NCI-H446 treated with DMSO at 0.1 percent for 48 hours (cell line): ENCODE data around the gene AR.
"Not testable (repeated sequence)": the region's sequence is repeated elsewhere in the genome, so short reads cannot be mapped to it uniquely, and the experiment has no call there.

Experiments used
- DNase-seq: peaks from one replicate; lab custom pipeline; 2025; lab: John Stamatoyannopoulos, UW

The AR gene

GRCh38 chrX:67648361-67648760, 104.5 kb downstream of the AR start:
- DNase-seq, result no peak

- no peak for DNase-seq
Measured at GRCh38 chrX:67651437-67652142, 107.8 kb downstream of the AR start.

GRCh38 chrX:67652543-67652942, 108.7 kb downstream of the AR start:
- DNase-seq, result no peak

- DNase-seq, result no peak
Measured at GRCh38 chrX:67654301-67654700, 110.5 kb downstream of the AR start.

- DNase-seq, result no peak
Measured at GRCh38 chrX:67665583-67665982, 121.8 kb downstream of the AR start.

- not testable (repeated sequence) for DNase-seq
Measured at GRCh38 chrX:67670717-67671116, 126.9 kb downstream of the AR start.

GRCh38 chrX:67673741-67674274, 130.0 kb downstream of the AR start:
- no peak for DNase-seq

GRCh38 chrX:67674741-67675140, 130.9 kb downstream of the AR start:
- DNase-seq, result no peak

- DNase-seq, result no peak
Measured at GRCh38 chrX:67684136-67684535, 140.3 kb downstream of the AR start.

GRCh38 chrX:67692246-67692645, 148.4 kb downstream of the AR start:
- DNase-seq, result no peak

- no peak for DNase-seq
Measured at GRCh38 chrX:67693928-67694327, 150.1 kb downstream of the AR start.

GRCh38 chrX:67697452-67697851, 153.6 kb downstream of the AR start:
- DNase-seq, result no peak

GRCh38 chrX:67700602-67701001, 156.8 kb downstream of the AR start:
- DNase-seq, result no peak

- DNase-seq, result no peak
Measured at GRCh38 chrX:67714004-67714403, 170.2 kb downstream of the AR start.

GRCh38 chrX:67717571-67717970, 173.8 kb downstream of the AR start:
- no peak for DNase-seq

- no peak for DNase-seq
Measured at GRCh38 chrX:67718926-67719325, 175.1 kb downstream of the AR start.

- no peak for DNase-seq
Measured at GRCh38 chrX:67720344-67720743, 176.5 kb downstream of the AR start.

- no peak for DNase-seq
Measured at GRCh38 chrX:67721321-67721720, 177.5 kb downstream of the AR start.

GRCh38 chrX:67723580-67724351, 179.9 kb downstream of the AR start:
- no peak for DNase-seq

GRCh38 chrX:67724359-67725110, 180.7 kb downstream of the AR start:
- no peak for DNase-seq

GRCh38 chrX:67725471-67725870, 181.7 kb downstream of the AR start:
- no peak for DNase-seq

GRCh38 chrX:67726018-67726417, 182.2 kb downstream of the AR start:
- DNase-seq, result no peak

- DNase-seq, result no peak
Measured at GRCh38 chrX:67727576-67727975, 183.8 kb downstream of the AR start.
